Measurements from ENCODE around the gene GPRIN1. TPM values are rescaled to one million over a fixed set of nuclear protein-coding genes. Genes with fewer than 3 reads are reported as not detected.

Gene GPRIN1
- total RNA-seq = 2.2 and 2.4 TPM in 2 replicates

DNA sequence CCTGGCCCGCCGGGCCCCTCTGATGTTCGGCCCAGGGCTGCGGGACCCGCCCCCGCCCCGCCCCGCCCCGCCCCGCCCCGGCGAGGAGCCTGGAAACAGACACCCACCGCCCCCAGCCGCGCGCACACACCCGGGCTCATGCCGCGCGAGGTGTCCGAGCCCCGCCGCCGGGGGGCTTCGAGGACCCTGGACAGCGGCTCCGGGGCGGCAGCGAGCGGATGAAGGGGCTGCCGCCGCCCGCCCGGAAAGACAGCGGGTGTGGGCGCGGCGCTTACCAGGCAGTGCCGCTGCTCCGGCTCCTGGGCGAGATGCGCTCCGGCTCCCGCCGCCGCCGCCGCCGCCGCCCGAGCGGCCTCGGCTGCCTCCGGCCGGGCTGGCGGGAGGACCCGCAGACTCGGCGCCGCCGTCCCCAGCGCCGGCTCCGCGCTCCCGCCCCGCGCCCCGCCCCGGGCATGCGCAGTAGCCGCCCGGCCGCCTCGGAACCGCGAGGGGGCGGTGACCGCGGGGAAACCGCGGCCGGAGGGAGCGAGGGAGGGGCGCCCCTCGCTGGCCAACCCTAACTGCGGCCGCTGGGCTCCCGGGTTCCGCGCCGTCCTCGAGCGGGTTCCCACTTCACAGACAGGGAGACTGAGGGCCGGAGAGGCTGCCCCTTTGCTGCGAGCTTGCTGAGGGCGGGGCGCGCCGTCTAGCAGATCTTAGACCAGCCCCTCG is at the start of gene GPRIN1:
TSS of gene GPRIN1 (minus strand) at position 433 of the 711 bp plus-strand sequence. CDS start 10,322 bp downstream, outside the sequence.

DNA sequence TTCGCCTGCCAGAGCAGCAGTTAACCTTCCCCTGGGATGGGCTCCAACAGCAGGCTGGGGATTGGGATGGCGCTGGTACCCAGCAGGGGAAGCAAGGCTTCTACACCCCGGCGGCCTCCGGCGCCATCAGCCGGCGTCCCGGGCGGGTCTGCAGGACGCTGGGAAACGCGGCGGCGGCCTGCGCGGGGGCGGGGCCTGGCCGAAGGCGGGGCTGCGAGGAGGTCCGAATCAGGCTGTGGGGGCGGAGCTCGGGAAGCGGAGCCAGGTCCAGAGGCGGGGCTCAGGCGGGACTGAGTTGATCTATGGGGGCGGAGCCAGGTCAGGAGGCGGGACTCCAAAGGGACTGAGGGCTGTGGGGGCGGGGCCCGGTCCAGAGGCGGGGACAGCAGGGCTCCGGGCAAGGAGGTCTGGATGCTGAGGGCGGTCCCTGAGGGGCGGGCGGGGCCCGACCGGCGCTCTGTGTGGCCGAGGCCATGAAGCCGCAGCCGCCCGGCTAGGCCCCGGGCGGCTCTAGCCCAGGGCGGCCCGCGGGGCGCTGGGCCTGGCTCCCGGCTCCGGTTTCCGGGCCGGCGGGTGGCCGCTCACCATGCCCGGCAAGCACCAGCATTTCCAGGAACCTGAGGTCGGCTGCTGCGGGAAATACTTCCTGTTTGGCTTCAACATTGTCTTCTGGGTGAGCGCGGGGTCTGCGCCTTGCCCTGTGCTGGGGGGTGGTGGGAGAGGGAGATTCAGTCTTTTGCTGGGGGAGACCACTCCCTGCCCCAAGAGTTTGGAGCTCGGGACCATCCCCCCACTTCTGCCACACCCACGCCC is 37.3 kb upstream of the GPRIN1 start, which contains the start of gene TSPAN17:
TSS of gene TSPAN17 (plus strand) at position 455 of the 813 bp plus-strand sequence. CDS start at position 587, 132 bp downstream.

DNA sequence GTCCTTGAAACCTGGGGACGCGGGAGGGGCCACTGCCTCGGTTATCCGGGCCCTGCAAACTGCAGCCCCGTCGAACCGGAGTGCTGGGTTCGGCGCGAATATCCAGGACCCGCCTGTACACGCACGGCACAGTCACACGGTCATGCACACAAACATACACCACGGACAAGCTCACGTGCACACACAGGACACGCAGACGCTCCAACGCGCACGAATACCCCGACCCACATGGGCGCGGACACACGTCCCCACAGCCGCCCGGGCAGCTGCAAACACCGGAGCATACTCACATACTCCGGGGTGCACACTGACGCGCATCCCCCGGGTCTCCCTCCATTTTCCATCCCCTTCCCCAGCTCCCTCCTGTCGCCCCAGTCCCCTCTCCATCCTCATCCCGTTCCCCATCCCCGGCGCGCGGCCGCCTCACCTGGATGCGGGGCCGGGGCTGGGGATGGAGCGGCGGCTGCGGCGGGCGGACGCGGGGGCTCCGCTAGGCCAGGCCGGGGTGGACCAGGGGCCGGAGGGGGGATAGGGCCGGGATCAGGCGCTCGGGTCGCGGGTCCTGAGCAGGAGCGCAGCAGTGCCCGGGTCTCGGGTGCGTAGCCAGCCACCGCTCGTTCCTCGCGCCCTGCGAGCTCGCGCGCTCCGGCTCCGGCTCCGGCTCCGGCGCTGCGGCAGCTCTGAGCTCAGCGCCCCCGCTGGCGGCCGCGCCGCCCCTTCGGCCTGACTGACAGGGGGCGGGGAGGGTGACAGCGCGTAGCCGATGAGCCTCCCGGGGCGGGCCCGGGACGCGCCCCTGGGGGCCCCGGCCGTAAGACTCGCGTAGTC is 20.1 kb upstream of the GPRIN1 start, which contains the start of the genes EIF4E1B and SNCB:
TSS of gene EIF4E1B (plus strand) at position 823 of the 828 bp plus-strand sequence. CDS start 12,113 bp downstream, outside the sequence.
TSS of gene SNCB (minus strand) at position 682 of the 828 bp plus-strand sequence. CDS start 880 bp downstream, outside the sequence.

DNA sequence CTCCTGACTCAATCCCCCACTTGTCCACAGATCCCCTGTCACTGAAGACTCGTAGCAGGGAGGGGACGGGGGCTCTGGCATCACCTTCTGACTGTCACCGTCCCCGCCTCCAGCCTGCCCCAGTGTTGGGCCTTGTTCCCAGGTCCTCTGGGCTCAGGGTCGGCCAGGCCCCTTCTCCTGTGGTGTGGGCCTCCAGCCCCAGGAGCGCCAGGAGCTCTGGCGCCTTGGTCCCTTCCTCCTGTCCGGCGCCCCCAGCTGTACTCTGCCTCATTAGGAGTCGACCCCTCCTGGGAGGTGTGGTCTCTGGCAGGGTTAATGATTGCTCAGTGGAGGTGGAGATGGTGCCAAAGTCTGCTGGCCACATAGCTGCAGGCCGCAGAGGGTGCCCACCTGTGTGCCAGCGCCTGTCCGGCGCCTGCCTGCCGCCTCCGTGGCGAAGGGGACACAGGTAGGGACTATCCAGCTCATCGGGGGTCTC is 61.0 kb downstream of the GPRIN1 start, which contains the start of gene CDHR2:
TSS of gene CDHR2 (plus strand) at position 376 of the 478 bp plus-strand sequence. CDS start 16,011 bp downstream, outside the sequence.

Other genes starting within 250 kb of the GPRIN1 start
- 44.6 and 52.2 TPM in 2 replicates for gene KIAA1191, start 248.4 kb downstream of the GPRIN1 start, total RNA-seq
- 8.4 and 9.0 TPM in 2 replicates for gene ARL10, start 244.7 kb downstream of the GPRIN1 start, total RNA-seq
- gene NOP16, start 221.6 kb downstream of the GPRIN1 start, total RNA-seq = 19.1 and 19.6 TPM in 2 replicates
- 70.5 and 122 TPM in 2 replicates for gene HIGD2A, start 221.4 kb downstream of the GPRIN1 start, total RNA-seq
- gene CLTB, start 193.6 kb downstream of the GPRIN1 start, total RNA-seq = 72.9 and 73.5 TPM in 2 replicates
- 26.2 and 27.1 TPM in 2 replicates for gene FAF2, start 161.8 kb downstream of the GPRIN1 start, total RNA-seq
- 6.7 and 11.5 TPM in 2 replicates for gene RNF44, start 72.8 kb downstream of the GPRIN1 start, total RNA-seq
- gene CDHR2, start 60.8 kb downstream of the GPRIN1 start, total RNA-seq = not detected in 2 replicates
- 0.10 and 0.56 TPM in 2 replicates for gene SNCB, start 20.4 kb upstream of the GPRIN1 start, total RNA-seq
- gene EIF4E1B, start 20.5 kb upstream of the GPRIN1 start, total RNA-seq = not detected in 2 replicates
- 19.3 and 20.2 TPM in 2 replicates for gene TSPAN17, start 37.3 kb upstream of the GPRIN1 start, total RNA-seq
- gene UNC5A, start 200.4 kb upstream of the GPRIN1 start, total RNA-seq = 0.44 and 0.78 TPM in 2 replicates

Data from cardiac ventricle fibroblast (primary cell).